Cerebellar nuclear complex (tissue), 1 donor: ENCODE data around the gene SAPCD2.
"Not testable (repeated sequence)": the region's sequence is repeated elsewhere in the genome, so short reads cannot be mapped to it uniquely, and the experiment has no call there.

Source experiments
- DNase-seq, 2 experiments: peaks; one replicate each; lab custom pipeline; 2025; lab: John Stamatoyannopoulos, UW

SAPCD2 gene

GRCh38 chr9:137064027-137064879, 6.1 kb downstream of the SAPCD2 start:
- peak in 1 of 2 experiments; percentile 9 for DNase-seq

DNA sequence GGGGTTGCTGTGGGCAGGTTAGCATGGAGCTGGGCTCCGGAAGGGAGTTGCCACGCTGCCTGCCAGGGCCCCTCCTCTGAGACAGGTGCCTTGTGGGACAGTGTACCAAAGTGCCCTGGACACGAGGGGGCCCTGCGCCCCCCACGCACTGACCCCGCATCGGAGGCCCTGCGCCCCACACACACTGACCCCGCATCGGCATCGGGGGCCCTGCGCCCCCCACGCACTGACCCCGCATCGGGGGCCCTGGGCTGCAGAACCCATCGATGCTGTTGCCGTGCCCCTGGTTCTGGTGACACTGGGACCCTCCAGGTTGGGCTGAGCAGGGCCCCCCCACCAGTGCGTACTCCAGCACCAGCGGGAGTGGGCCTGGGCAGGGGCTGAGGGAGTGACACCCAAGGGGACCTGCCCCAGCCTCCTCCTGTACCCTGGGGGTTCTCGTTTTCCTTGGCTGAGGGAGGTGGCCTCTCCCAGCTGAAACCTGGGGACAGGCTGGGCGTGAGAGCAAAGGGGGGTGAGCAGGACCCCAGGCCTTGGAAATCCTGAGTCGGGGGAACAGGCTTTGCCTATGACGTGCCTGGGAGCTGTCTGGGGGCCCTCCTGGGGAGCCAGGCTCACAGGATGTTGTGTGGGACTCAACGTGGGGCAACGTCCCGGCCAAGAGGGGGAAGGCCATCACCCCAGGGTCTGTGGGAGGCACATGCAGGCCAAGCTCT, 6.9 kb downstream of the SAPCD2 start:
- no peak for DNase-seq

GRCh38 chr9:137062798-137063197, 7.6 kb downstream of the SAPCD2 start:
- not testable (repeated sequence) for DNase-seq

GRCh38 chr9:137062384-137062783, 8.0 kb downstream of the SAPCD2 start:
- no peak for DNase-seq

DNA sequence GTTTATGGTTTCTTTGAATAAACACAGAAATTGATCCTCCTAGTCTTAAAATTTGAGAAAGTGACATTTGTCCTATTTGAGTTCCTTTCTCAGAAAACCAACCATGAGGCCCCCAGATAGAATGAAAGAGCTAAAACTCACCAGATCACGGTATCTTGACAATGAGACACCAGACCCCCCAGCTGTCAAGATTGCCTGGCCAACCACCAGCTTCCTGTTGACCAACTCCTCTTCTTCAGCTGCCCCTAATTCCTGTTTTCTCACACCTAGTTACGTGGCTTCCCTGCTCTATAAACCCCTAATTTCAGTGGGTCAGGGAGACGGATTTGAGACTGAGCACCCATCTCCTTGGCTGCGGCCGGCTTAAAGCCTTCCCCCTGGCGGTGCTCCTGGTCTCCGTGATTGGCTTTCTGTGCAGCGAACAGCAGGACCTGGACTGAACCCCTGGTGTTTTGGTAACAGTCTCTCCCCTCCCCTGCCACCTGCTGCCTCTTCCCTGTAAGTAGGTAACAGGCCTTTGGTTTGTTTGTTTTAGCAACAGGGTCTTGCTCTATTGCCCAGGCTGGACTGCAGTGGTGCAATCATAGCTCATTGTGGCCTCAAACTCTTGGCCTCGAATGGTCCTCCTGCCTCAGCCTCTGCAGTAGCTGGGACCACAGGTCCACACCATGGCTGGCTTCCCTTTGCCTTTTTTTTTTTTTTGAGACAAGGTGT, 11.7 kb downstream of the SAPCD2 start:
- no peak for DNase-seq

DNA sequence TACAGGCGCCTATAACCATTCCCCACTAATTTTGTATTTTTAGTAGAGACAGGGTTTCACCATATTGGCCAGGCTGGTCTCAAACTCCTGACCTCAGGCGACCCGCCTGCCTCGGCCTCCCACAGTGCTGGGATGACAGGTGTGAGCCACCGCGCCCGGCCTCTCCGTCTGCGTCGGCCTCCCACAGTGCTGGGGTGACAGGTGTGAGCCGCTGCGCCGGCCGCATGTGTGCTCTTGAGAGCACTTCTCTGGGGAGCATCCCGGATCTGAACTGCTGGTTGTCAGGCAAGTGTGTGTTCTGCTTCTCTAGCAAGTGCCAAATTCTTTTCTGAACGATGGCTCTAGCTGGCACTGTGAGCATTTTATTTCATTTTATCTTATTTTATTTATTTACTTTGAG, 12.8 kb downstream of the SAPCD2 start:
- no peak for DNase-seq

- no peak for DNase-seq
Measured at GRCh38 chr9:137056739-137057415, 13.5 kb downstream of the SAPCD2 start.

- peak; percentile 30 to 57 for DNase-seq
Measured at GRCh38 chr9:137055385-137056364, 14.7 kb downstream of the SAPCD2 start.

GRCh38 chr9:137054932-137055384, 15.4 kb downstream of the SAPCD2 start:
- DNase-seq = no peak

- no peak for DNase-seq
Measured at GRCh38 chr9:137053944-137054931, 16.1 kb downstream of the SAPCD2 start, which contains the start of gene ENTPD2. Gene ENTPD2 (minus strand): TSS chr9:137054061. CDS start chr9:137053997, 64 bp downstream.

DNA sequence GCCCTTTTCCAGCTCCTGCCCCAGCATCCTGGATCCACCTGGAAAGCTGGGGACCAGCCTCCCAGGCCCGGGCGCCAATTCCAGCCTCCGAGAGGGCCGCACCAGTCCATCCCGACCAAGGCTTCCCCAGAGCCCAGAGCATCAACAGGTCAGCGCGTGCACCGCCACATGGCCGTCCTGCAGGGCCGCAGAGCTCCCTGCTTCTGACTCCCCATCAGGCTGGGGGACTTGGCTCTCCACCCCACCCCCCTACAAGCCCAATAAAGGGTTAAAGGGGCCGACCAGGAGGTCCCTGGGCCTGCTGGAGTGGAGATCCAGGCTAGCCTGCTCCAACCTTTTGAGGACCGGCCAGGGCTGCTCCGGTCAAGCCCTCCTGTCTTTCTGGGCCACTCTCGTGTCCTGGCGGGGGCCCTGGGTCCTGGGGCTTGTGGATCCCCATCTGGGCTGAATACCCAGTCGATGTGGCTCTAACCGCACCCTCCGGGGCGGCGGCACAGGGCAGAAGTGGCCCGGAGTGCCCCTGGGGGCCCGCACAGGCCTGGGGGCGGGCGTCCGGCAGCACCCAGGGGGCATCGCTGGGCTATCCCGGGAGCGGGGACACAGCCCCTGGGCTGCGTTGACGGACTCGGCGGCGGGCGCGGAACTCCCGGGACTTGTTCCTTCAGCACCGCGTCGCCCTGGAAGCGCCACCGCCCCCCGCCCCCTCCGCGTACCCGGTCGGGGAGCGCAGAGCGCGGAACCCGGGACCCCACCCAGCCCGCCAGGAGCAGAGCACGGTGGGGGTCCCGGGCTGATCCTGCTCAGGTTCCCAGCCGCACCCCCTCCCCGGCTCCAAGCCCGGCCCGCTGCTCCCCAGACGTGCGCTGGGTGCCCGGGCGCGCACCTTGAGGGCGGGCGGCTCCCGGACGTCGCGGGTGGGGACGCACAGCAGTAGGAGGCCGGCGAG, 17.1 kb downstream of the SAPCD2 start:
- no peak for DNase-seq

GRCh38 chr9:137052293-137052692, 18.1 kb downstream of the SAPCD2 start:
- no peak for DNase-seq

- DNase-seq = no peak
Measured at GRCh38 chr9:137051145-137051724, 19.1 kb downstream of the SAPCD2 start.

DNA sequence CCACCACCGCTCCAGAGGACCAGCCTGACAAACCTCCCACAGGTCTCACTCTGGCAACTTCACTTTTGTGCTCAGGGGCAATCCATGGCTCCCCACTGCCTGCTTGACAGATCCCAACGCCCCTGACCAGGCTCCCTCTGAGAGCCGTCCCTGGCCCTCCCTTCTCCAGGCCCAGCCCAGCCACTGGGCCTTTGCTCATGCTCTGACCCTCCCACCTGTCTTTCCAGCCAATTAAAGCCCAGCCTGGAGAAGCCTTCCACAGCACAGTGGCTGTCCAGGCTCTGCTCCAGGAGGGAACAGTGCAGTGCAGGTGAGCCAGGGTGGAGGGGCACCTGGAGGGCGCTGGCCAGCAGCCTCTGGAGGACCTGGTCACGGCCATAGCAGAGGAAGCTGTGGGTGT, 19.8 kb downstream of the SAPCD2 start:
- DNase-seq = no peak

DNA sequence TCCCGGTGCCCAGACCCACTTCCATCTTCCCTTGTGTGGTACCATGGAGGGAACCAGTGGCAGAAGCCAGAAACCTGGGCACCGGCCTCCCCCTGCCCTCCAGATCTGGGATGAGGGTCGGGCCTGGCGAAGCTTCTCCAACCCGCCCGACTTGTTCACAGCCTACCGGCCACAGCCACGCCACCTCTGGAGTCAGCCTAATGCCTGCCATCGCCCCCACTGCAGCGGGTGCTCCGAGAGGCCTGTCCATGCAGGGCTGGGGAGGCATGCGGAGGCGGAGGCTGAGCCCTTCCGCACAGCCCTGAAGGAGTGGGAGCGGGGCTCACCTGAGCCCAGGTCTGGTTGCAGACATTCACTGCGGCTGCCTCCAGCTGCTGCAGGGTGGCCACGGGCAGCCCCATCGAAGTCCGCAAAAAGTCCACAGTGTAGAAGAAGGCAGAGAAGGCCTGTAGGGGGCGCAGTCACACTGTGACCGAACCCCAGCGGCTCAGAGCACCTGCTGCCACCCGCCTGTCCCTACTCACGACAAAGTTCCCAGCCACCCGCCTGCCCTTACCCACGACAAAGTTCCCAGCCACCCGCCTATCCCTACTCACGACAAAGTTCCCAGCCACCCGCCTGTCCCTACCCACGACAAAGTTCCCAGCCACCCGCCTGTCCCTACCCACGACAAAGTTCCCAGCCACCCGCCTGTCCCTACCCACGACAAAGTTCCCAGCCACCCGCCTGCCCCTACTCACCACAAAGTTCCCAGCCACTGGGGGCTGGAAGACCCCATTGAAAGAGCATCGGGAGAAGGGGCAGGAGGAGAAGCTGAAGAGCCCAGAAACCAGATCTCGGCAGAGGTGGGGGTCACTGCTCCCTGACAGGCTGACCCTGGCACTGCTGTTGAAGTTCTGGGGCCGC, 20.6 kb downstream of the SAPCD2 start:
- no peak for DNase-seq

- no peak for DNase-seq
Measured at GRCh38 chr9:137048655-137049543, 21.5 kb downstream of the SAPCD2 start.
